ENCODE data around the gene DSE.
A peak's percentile ranks its signal among the peaks of the same experiment; 100 is the strongest.
"Not testable (repeated sequence)": the region's sequence is repeated elsewhere in the genome, so short reads cannot be mapped to it uniquely, and the experiment has no call there.

The DSE gene

GRCh38 chr6:116370760-116371119, at the start of gene DSE:
DSE (plus strand) TSS chr6:116370947; CDS start chr6:116399251, 28,304 bp downstream.
- DNase-seq (ENCODE audit: low read depth in 2 of 2), result peak; percentile 29 to 51

DNA sequence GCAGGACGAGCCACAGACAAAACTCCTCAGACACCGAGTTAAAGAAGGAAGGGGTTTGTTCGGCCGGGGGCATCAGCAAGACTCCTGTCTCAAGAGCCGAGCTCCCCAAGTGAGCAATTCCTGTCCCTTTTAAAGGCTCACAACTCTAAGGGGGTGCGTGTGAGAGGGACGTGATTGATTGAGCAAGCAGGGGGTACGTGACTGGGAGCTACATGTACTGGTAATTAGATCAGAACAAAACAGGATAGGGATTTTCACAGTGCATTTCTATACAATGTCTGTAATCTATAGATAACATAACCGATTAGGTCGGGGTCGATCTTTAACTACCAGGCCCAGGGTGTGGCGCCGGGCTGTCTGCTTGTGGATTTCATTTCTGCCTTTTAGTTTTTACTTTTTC, 48.8 kb upstream of the DSE start:
- DNase-seq (ENCODE audit: low read depth in 2 of 2), result not testable (repeated sequence)

- no peak for DNase-seq (ENCODE audit: low read depth in 2 of 2)
Measured at GRCh38 chr6:116323863-116324262, 46.9 kb upstream of the DSE start.

GRCh38 chr6:116325634-116326132, 45.1 kb upstream of the DSE start:
- not testable (repeated sequence) for DNase-seq (ENCODE audit: low read depth in 2 of 2)

DNA sequence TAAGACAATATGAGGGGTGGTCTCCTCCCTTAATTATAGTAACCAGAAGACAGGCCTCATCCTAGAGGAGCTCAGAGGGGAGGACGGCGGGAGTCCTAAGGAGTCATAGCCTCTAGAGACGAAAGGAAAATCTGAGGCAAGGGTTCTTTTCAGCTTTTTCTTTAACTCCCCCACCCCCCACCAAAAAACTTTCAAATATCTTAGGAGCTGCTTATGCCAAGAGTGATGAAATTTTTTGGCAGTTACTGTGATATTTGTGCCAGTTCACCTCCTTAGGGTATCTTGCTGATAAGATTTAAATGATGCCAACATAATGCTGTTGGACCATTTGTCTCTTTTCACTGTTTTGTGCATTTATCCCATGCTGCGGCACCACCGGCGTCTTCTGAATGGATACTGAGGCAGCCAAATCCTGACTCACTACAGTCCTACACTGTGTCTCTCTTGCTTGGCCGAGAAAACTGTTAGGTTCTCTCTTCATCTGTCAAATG, 44.5 kb upstream of the DSE start:
- no peak for DNase-seq (ENCODE audit: low read depth in 2 of 2)

- DNase-seq (ENCODE audit: low read depth in 2 of 2), result no peak
Measured at GRCh38 chr6:116326996-116327395, 43.8 kb upstream of the DSE start.

GRCh38 chr6:116327803-116328527, 42.8 kb upstream of the DSE start:
- DNase-seq (ENCODE audit: low read depth in 2 of 2), result no peak

DNA sequence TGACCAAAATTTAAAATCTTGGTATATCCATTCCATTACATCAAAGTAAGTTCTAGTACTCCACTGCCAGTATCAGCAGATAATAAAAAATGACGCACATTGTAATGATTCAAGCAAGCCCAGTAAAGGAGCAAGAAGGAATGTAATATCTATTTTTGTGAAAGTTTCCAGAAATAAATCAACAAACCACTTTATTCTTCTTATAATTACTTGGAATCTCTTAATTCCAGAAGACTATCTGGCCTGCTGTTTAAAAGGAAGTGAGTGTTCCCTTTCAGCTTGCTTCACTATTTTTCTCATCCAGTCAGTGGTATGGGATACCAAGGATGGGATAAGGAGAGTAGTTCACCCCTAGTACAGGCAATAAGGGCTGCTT, 42.2 kb upstream of the DSE start:
- no peak for DNase-seq (ENCODE audit: low read depth in 2 of 2)

DNA sequence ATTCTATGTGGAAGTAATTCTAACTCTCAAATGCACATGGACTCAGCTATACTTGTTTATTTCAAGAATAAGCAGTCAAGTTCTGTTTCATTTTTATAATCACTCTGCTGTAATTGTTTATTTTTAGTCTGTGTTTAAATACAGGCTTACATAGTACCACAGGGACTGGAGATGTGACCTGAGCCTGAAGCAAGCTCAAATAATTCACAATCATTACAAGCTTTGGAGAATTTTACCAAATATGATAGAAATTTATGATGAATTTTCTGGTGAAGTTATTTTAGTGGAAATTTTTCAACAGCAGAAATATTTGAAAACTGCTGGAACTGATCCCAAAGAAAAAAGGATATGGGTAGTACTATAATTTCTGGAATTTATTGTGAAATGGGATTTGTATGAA, 41.6 kb upstream of the DSE start:
- no peak for DNase-seq (ENCODE audit: low read depth in 2 of 2)

DNA sequence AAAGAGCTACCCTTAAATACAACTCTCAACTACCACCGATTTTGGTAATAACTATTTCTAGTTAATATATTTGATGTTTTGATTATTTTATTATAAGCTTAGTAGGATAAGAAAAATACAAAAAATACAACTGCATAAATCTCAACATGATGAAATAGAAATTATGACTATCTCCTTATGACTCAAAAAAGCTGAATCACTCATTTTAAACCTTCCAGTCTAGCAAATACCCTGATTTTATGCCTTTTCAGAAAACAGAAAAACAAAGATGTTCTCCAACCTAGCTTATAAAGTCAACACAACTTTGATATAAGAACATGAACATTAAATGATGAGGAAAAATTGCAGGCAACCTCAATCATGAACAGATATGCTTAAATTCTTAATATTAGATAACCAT, 40.2 kb upstream of the DSE start:
- no peak for DNase-seq (ENCODE audit: low read depth in 2 of 2)

DNA sequence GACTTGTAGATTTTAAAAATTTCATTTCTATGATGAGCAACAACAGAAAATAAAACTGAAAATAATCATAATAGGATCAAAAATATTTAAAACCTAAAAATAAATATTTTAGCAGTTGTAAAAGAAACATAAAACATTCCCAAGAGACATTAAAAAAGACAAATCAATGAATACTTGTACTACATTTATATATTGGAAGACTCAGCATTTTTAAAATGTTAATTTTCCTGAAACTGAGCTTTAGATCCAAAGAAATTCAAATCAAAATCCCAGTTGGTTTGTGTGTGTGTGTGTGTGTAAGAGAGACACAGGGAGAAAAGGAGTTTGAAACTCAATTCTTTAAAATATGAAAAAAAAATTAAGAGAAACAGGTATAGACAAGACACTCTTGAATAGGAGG, 38.7 kb upstream of the DSE start:
- DNase-seq (ENCODE audit: low read depth in 2 of 2), result no peak

DNA sequence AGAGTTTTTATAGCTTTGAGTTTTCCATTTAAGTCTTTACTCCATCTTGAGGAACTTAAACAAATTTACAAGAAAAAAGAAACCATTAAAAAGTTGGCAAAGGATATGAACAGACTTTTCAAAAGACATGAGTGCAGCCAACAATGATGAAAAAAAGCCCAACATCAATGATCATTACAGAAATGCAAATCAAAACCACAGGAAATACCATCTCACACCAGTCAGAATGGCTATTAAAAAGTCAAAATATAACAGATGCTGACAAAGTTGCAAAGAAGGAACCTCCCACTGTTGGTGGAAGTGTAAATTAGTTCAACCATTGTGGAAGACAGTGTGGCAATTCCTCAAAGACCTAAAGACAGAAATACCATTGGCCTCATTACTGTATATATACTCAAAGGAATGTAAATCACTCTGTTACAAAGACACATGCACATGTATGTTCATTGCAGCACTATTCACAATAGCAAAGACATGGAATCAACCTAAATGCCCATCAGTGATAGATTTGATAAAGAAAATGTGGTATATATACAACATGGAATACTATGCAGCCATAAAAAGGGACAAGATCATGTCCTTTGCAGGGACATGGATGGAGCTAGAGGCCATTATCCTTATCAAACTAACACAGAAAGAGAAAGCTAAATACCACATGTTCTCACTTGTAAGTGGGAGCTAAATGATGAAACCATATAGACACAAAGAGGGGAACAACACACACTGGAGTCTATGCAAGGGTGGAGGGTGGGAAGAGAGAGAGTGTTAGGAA, 35.9 kb upstream of the DSE start:
- not testable (repeated sequence) for DNase-seq (ENCODE audit: low read depth in 2 of 2)

DNA sequence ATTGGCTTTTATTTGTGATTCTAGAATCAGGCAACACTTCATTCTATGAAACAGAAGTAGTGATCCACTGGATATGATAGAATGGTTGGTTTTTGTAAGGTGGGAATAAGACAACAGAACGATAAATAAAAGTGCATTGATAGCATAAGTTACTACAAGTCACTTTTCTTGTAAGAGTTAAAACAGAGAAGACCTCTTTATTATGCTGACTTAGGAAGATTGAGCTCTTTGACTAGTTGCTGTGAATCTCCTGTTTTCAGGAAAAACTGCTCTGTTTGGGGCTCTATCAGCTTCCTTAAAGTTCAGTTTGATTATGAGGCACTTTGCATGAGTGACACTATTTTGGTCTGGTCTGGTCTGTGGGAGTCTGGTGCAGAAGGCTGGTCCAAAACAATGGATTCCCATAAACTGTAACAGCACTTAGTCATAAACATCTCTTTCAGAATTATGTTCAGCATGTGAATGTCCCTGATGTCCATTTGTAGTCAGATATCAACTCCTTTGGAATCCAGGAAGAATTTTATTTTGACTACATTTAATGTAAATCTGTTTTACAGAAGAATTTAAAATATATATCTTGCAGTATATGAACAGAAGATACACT, 35.0 kb upstream of the DSE start:
- DNase-seq (ENCODE audit: low read depth in 2 of 2), result no peak

DNA sequence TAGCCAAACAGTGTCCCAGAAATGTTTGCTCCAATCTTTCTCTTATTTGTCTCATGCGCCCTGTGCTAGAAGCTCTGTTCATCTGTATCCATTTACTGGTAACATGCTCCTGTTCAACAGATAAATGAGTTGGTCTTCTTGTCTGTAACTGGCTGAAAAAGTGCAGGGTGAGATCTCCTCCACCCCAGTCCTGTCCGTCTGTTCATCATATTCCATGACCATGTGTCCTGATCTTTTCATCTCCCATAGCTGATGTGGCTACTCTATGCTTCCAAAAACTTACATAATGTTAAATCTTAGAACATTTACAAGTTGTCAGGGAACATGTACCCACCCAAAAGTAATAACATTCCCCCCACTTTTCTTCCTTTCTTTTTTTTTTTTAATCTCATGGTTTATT, 31.8 kb upstream of the DSE start:
- no peak for DNase-seq (ENCODE audit: low read depth in 2 of 2)

DNA sequence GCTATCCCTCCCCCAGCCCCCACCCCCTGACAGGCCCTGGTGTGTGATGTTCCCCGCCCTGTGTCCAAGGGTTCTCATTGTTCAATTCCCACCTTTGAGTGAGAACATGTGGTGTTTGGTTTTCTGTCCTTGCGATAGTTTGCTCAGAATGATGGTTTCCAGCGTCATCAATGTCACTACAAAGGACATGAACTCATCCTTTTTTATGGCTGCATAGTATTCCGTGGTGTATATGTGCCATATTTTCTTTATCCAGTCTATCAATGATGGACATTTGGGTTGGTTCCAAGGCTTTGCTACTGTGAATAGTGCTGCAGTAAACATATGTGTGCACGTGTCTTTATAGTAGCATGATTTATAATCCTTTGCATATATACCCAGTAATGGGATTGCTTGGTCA, 30.1 kb upstream of the DSE start:
- not testable (repeated sequence) for DNase-seq (ENCODE audit: low read depth in 2 of 2)

DNA sequence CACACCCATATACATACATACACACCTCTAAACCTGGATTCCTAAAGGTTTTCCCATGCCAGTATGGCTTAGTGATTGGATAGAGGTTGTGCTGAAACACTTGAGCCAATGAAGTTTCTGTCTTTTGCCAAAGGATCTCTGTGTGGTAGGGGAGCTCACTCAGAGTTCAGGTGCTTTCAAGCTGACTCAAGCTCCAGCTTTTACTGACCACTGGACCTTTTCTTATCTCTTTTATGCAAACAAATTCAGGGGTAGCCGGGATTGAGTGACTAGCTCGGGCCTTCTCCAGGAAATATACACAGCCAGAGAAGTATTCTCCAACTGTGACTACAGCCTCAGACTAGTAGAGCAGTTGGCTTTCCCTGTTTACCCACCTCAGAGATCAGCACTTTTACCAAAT, 21.5 kb upstream of the DSE start:
- DNase-seq (ENCODE audit: low read depth in 2 of 2), result no peak

GRCh38 chr6:116351101-116351500, 19.6 kb upstream of the DSE start:
- no peak for DNase-seq (ENCODE audit: low read depth in 2 of 2)

- no peak for DNase-seq (ENCODE audit: low read depth in 2 of 2)
Measured at GRCh38 chr6:116352515-116353471, 18.0 kb upstream of the DSE start.

- DNase-seq (ENCODE audit: low read depth in 2 of 2), result no peak
Measured at GRCh38 chr6:116354236-116354635, 16.5 kb upstream of the DSE start.

DNA sequence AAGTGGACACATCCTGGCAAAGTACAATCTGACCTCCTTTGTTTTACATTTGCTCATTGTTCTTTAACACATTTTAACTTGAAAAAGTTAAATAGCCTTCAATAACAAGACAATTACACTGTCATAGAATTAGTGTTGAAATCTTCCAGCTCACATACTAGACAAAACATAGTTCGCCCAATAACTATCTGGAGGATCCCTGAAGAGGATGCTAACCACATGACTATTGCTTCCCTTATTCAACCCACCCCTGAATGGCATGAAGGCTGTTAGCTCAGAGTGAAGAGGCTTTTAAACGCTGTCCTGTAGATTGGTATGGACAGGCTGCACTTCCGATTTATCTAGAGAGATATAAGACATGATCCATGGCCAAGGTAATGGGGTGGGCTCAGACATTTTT, 15.0 kb upstream of the DSE start:
- DNase-seq (ENCODE audit: low read depth in 2 of 2), result no peak

DNA sequence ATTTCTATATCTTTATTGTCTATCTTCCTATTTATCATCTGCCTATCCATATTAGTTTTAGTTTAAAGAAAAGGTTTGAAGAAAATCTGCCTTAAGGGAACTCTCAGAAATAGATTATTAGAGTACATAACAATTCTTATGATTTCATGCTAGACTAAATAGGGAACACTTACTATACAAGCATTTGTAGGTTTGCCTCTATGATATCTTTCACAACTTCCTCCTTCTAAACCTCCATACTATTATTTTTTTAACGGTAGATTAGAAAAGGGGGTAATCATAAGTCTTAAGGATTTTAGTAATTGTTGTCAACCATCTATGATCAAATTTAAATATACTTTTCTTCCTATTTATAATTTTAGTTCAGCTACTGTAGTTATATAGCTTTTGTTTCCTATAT, 11.6 kb upstream of the DSE start:
- no peak for DNase-seq (ENCODE audit: low read depth in 2 of 2)

GRCh38 chr6:116359835-116360234, 10.9 kb upstream of the DSE start:
- no peak for DNase-seq (ENCODE audit: low read depth in 2 of 2)

Data from stimulated activated CD4-positive, alpha-beta T cell treated with anti-CD3 and anti-CD28 coated beads, Interleukin-12 subunit alpha, Interleukin-12 subunit beta, amount 100 ng/mL, for 24 hours (primary cell).